Measurements from ENCODE around the gene NET1. TPM values are rescaled to one million over a fixed set of nuclear protein-coding genes. Genes with fewer than 3 reads are reported as not detected.

NET1 gene
- total and polyA plus RNA-seq, 12 donors: 6.0 to 22.6 (median 16.7) TPM

GRCh38 chr10:5461914-5462840 is 49.8 kb downstream of the NET1 start:
- H3K36me3 ChIP-seq: peaks cover 0 to 32% (median 6%) of the 10 kb centered on the region in 9 donors
- H3K9me3 ChIP-seq: no peaks in the 10 kb centered on the region
- DNase-seq (no peak), ATAC-seq (no peak)
- intact Hi-C loops (cut with DNase I): loop anchor here in 2 of 10 donors (5.0 kb wide), 2 partner anchors 70 to 1925 kb away; no protein-coding TSS in a partner anchor
- H3K27me3 ChIP-seq: no peaks in the 10 kb centered on the region
- 49 to 56% methylated on average over 17 of the region's 17 CpGs for WGBS, 2 donors
- no peak for TF ChIP-seq CTCF (IDR thresholded peaks at IDR 0.05)
- H3K4me3 ChIP-seq: no peak overlapping the region
- H3K27ac ChIP-seq: no peak overlapping the region
- H3K4me1 ChIP-seq: peaks cover 0 to 12% (median 3%) of the 10 kb centered on the region in 9 donors

DNA sequence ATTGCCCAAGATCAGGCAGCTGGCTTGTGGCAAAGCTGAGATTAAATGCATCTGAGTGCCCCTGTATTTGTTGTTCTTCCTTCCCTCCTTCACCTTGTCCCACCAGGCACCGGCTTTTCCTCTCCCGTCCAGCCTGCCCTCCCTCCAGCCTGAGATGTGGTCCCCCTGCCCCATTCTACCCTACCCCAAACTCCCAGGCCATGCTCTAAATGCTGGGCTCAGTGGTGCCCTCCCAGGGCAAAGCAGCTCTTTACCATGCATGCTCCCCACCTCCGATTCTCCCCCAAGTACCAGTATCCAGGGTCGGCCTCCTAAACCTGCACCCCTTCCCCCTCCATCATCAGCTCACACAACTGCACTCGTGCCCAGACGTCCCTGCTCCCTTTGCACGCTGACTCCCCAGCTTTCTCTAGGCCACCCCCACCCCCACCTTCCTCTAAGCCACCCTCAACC is 50.5 kb downstream of the NET1 start:
- TF ChIP-seq CTCF (IDR thresholded peaks at IDR 0.05): no peak
- Histone ChIP-seq H3K36me3 (peaks cover 0 to 25% (median 3%) of the 10 kb centered on the region in 9 donors), H3K27ac (no peak overlapping the region), H3K9me3 (peaks cover 0 to 4% (median 0%) of the 10 kb centered on the region in 11 donors), H3K4me1 (peaks cover 0 to 12% (median 3%) of the 10 kb centered on the region in 9 donors), H3K4me3 (no peak overlapping the region), H3K27me3 (no peaks in the 10 kb centered on the region)
- ATAC-seq (no peak), DNase-seq (no peak)
- intact Hi-C loops (cut with DNase I): loop anchor here in 2 of 10 donors (5.0 kb wide), 2 partner anchors 69 to 1924 kb away; no protein-coding TSS in a partner anchor
- 91% methylated on average over 6 to 7 of the region's 7 CpGs for whole genome bisulfite sequencing, 2 donors

GRCh38 chr10:5464546-5464945 is 52.2 kb downstream of the NET1 start:
- Histone ChIP-seq H3K4me3 (no peak overlapping the region), H3K9me3 (peaks cover 0 to 15% (median 5%) of the 10 kb centered on the region in 11 donors), H3K27me3 (no peaks in the 10 kb centered on the region), H3K36me3 (peaks cover 0 to 8% (median 0%) of the 10 kb centered on the region in 9 donors), H3K27ac (no peak overlapping the region), H3K4me1 (peaks cover 0 to 12% (median 3%) of the 10 kb centered on the region in 9 donors)
- 69% methylated on average over 5 of the region's 5 CpGs for WGBS, 2 donors
- no peak for ATAC-seq
- TF ChIP-seq CTCF (IDR thresholded peaks at IDR 0.05): no peak
- no peak for DNase-seq
- intact Hi-C loops (cut with DNase I): loop anchor here in 2 of 10 donors (5.0 kb wide), 2 partner anchors 68 to 1923 kb away; no protein-coding TSS in a partner anchor

GRCh38 chr10:5465976-5466450 is 53.7 kb downstream of the NET1 start:
- Histone ChIP-seq H3K27ac (no peak overlapping the region), H3K4me1 (peaks cover 0 to 12% (median 3%) of the 10 kb centered on the region in 9 donors), H3K27me3 (no peaks in the 10 kb centered on the region), H3K9me3 (peaks cover 0 to 15% (median 5%) of the 10 kb centered on the region in 11 donors), H3K36me3 (no peaks in the 10 kb centered on the region), H3K4me3 (no peak overlapping the region)
- 80 to 82% methylated on average over 12 of the region's 12 CpGs for WGBS, 2 donors
- DNase-seq (no peak), ATAC-seq (no peak)
- intact Hi-C loops (cut with DNase I): no loop called here
- TF ChIP-seq CTCF (IDR thresholded peaks at IDR 0.05): no peak

All from heart right ventricle (tissue), 16 donors.